Aorta (tissue), 5 donors: Measurements from ENCODE around the gene CACNB4. TPM values are rescaled to one million over a fixed set of nuclear protein-coding genes. Genes with fewer than 3 reads are reported as not detected.
"Not testable (repeated sequence)": the region's sequence is repeated elsewhere in the genome, so short reads cannot be mapped to it uniquely, and the experiment has no call there.

Source experiments
- ATAC-seq: fragments of 200-7000 bp; cut with Tn5 transposase; one replicate; pipeline ENCODE4 v1.9.1; 2022; ENCODE audit warnings: moderate library complexity; ENCODE audit not compliant: low FRiP score
- DNase-seq, 2 donors: peaks; one replicate each; pipeline ENCODE4 v3.0.0-alpha.2; 2020
- H3K27ac ChIP-seq, 2 donors: one replicate each; pipeline ENCODE4 v1.5.1; 2013; ENCODE audit warnings: low read length in 2 of 2, mild to moderate bottlenecking in 2 of 2, moderate library complexity in 2 of 2, control low read depth in 1 of 2, inconsistent platforms in 1 of 2, low read depth in 1 of 2
- H3K27me3 ChIP-seq, 2 donors: one replicate each; pipeline ENCODE4 v1.6.1; 2013; ENCODE audit warnings: control low read depth in 1 of 2, low read length in 1 of 2, mild to moderate bottlenecking in 1 of 2, moderate library complexity in 1 of 2; ENCODE audit not compliant: insufficient read depth in 2 of 2, control insufficient read depth in 1 of 2
- H3K36me3 ChIP-seq, 2 donors: one replicate each; pipeline ENCODE4 v1.6.1; 2013; ENCODE audit warnings: control low read depth in 1 of 2, low read length in 1 of 2, mild to moderate bottlenecking in 1 of 2; ENCODE audit not compliant: insufficient read depth in 2 of 2, control insufficient read depth in 1 of 2
- H3K4me1 ChIP-seq, 2 donors: one replicate each; pipeline ENCODE4 v1.6.1; 2013; ENCODE audit warnings: low read length in 2 of 2, control low read depth in 1 of 2, mild to moderate bottlenecking in 1 of 2, moderate library complexity in 1 of 2; ENCODE audit not compliant: insufficient read depth in 2 of 2, control insufficient read depth in 1 of 2
- H3K4me3 ChIP-seq, 2 donors: one replicate each; pipeline ENCODE4 v1.5.1; 2013; ENCODE audit warnings: low read length in 2 of 2, control low read depth in 1 of 2, mild to moderate bottlenecking in 1 of 2
- H3K9me3 ChIP-seq: one replicate; pipeline ENCODE4 v1.6.1; 2013; ENCODE audit warnings: mild to moderate bottlenecking, low read length; ENCODE audit not compliant: control insufficient read depth
- WGBS, 2 donors: extraction: QIAGEN DNeasy Blood & Tissue Kit; methylation state at CpG; one replicate each; pipeline ENCODE4 v1.1.7; 2013; 5-methylcytosine and 5-hydroxymethylcytosine counted together
- intact Hi-C, 2 donors: fragments of 100-400 bp; cut with DNase I; formaldehyde crosslinking; loops; one replicate each; pipeline versions ENCODE4 v1.14.2 to v1.15.0; 2022
- polyA plus RNA-seq, 2 donors: library from polyadenylated mRNA; stranded (reverse); fragments of 200-250 nt; gene quantifications; one replicate each; pipeline ENCODE4 v1.2.3, GENCODE V29; 2013
- total RNA-seq, 2 donors: library from RNA; stranded (reverse); fragmentation: NEBNext Ultra II Directional; extraction: Animal tissue kit (Norgen Biotek cat#: 25700); gene quantifications; one replicate each; pipeline ENCODE4 v1.2.1, GENCODE V29; 2021
- donor health status: healthy with polysubstance abuse.
- donor health status: Bipolar disorder and iron deficiency.
- donor health status: DM: no; HTN: no; CAD: no.
- donor health status: DM: no; HTN: no; CAD: no.
- donor health status: DM: yes; HTN: yes; CAD: no.

CACNB4 gene
- total and polyA plus RNA-seq, 4 donors, result 1.2 to 14.3 (median 3.2) TPM

DNA sequence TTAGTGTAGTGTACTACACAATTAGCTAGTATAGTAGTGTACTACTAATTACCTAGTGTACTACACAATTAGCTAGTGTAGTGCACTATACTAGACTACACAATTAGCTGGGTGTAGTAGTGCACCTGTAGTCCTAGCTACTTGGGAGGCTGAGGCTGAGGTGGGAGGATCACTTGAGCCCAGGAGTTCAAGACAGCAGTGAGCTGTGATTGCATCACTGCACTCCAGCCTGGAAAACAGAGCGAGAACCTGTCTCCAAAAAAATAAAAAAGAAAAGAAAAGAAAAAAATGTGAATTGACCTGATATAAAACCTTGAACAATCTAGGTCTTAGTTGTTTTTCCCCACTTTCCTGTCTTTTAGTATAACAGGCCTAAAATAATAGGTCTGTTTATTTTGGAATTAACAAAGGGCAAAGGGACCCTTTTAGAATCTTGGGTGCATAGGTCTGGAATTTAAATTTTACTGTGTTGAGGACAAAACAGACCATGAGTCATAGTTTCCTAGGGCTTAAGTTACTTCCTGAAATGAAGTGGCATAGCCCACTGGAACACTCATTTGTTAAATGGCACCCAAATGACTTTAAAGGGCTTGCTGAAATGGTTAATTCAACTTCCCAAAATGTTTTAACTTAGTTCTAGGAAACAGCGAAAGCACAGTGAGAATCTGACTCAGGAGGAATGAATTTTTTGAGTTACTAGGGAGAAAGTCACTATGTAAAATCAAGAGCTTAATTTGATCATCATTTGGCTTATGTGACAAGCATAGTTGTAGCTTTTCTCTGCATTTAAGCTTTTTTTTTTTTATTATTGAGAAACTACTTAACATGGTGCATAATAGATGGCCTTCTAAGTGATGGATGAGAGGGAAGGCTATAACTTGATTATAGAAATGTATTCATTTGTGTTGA lies 219.9 kb downstream of the CACNB4 start:
- Histone ChIP-seq H3K36me3 (no peaks in the 10 kb centered on the region), H3K4me1 (peaks cover 9 to 16% of the 10 kb centered on the region in 2 donors), H3K4me3 (no peak overlapping the region), H3K27ac (peak overlapping the region; percentile 92 to 97), H3K27me3 (no peaks in the 10 kb centered on the region), H3K9me3 (no peaks in the 10 kb centered on the region)
- intact Hi-C loops, result no loop called here
- ATAC-seq (peak; percentile 76), DNase-seq (no peak)
- WGBS, 2 donors, result 1 to 4% methylated on average over 2 of the region's 2 CpGs

DNA sequence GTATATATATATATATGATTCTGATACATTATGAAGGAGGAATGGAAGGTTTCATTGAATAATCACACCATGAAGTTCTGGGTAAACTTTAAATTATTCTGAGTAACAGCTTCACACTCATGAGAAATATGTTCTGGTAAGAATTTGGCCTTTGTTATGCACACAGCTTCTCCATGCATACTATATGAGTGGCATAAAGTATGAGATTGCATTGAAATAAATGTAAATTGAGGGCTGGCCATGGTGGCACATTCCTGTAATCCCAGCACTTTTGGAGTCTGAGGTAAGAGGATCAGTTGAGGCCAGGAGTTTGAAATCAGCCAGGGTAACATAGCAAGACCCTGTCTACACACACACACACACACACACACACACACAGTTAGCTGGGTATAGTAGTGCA lies 220.6 kb downstream of the CACNB4 start:
- peaks cover 9 to 16% of the 10 kb centered on the region in 2 donors for H3K4me1 ChIP-seq
- H3K4me3 ChIP-seq, result no peak overlapping the region
- DNase-seq (no peak), ATAC-seq (no peak)
- H3K36me3 ChIP-seq, result no peaks in the 10 kb centered on the region
- peak overlapping the region; percentile 89 to 97 for H3K27ac ChIP-seq
- intact Hi-C loops, result no loop called here
- H3K9me3 ChIP-seq, result no peaks in the 10 kb centered on the region
- H3K27me3 ChIP-seq, result no peaks in the 10 kb centered on the region

DNA sequence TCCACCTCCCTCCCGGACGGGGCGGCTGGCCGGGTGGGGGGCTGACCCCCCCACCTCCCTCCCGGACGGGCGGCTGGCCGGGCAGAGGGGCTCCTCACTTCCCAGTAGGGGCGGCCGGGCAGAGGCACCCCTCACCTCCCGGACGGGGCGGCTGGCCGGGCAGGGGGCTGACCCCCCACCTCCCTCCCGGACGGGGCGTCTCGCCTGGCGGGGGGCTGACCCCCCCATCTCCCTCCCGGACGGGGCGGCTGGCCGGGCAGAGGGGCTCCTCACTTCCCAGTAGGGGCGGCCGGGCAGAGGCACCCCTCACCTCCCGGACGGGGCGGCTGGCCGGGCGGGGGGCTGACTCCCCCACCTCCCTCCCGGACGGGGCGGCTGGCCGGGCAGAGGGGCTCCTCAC lies 223.2 kb downstream of the CACNB4 start:
- ATAC-seq, H3K9me3 ChIP-seq, DNase-seq, H3K4me3 ChIP-seq, intact Hi-C loops, H3K36me3 ChIP-seq, H3K27ac ChIP-seq, H3K27me3 ChIP-seq: not testable (repeated sequence)
- 89 to 92% methylated on average over 8 to 23 of the region's 34 CpGs for WGBS, 2 donors
- peaks cover 9 to 19% of the 10 kb centered on the region in 2 donors for H3K4me1 ChIP-seq

DNA sequence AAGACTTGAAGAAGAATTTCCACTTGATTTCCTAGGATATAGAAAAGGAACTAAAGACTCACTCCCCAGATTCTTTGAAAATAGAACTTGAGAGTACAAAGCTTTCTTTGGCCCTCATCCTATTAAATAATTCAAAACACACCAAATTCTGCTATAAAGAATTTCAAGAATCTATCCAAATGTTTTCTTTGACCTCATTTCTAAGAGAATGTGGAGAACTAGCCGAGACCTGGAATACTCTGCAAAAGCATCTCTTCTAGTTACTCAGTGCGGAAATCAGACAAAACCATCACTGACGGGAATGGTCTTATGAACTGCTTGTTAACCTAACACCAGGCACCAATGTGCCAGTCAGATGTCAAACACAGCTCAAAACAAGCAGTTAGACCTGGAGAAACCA lies 226.4 kb downstream of the CACNB4 start:
- peak overlapping the region; percentile 21 to 85 for H3K27ac ChIP-seq
- intact Hi-C loops, result loop anchor here (5.0 kb wide), 2 partner anchors 40 to 45 kb away; partner anchors contain the start of gene ARL5A (in 1 of the 2)
- ATAC-seq (no peak), DNase-seq (no peak)
- no peak overlapping the region for H3K4me3 ChIP-seq
- no peaks in the 10 kb centered on the region for H3K36me3 ChIP-seq
- no peaks in the 10 kb centered on the region for H3K27me3 ChIP-seq
- H3K4me1 ChIP-seq, result peaks cover 4 to 6% of the 10 kb centered on the region in 2 donors
- WGBS, 2 donors, result 3 to 4% methylated on average over 3 of the region's 3 CpGs
- no peaks in the 10 kb centered on the region for H3K9me3 ChIP-seq

DNA sequence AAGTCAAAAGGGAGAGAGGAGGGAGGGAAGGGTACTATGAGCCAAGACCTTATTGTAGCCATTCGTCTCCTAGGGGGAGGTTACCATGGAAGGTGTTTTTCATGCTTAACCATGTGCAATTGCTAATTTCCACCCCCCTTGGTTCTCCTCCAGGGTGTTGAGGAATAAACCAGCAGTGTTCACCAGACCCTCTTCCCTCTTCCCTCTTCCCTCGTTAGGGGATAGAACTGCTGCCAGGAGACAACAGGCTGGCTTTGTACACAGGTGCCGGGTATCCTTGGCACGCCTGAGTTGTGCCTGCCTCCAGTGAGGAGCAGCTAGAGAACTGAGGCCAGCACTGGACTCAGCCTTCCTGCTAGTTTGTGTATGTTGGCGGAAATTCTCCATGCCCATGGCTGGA lies 229.6 kb downstream of the CACNB4 start:
- DNase-seq (no peak), ATAC-seq (no peak)
- H3K27me3 ChIP-seq, result no peaks in the 10 kb centered on the region
- no peaks in the 10 kb centered on the region for H3K36me3 ChIP-seq
- no peak overlapping the region for H3K27ac ChIP-seq
- H3K4me3 ChIP-seq, result no peak overlapping the region
- peaks cover 2 to 6% of the 10 kb centered on the region in 2 donors for H3K4me1 ChIP-seq
- H3K9me3 ChIP-seq, result no peaks in the 10 kb centered on the region
- WGBS, 2 donors, result 44 to 47% methylated on average over 5 of the region's 5 CpGs
- intact Hi-C loops, result no loop called here

DNA sequence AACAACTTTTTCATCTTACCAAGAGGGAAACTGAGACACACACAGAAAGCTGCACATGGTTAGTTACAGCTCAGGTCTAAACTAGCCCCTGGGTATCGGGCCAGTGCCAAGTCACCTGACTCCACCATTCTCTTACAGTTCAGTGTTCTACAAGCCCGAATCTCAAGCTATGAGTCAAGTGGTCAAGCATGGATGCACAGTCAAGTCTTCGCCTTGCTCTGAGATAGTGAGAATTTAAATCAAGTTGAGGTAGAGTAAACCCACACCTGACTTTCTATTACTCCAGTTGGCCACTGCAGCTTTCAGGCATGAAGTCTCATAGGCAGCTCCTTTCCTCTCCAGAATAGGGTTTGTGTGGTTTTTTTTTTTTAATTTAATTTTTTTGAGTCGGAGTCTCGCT lies 236.1 kb downstream of the CACNB4 start:
- 97 to 98% methylated on average over 5 of the region's 5 CpGs for WGBS, 2 donors
- Histone ChIP-seq H3K4me1 (no peaks in the 10 kb centered on the region), H3K4me3 (no peak overlapping the region), H3K27me3 (no peaks in the 10 kb centered on the region), H3K27ac (no peak overlapping the region), H3K36me3 (no peaks in the 10 kb centered on the region), H3K9me3 (no peaks in the 10 kb centered on the region)
- DNase-seq (no peak), ATAC-seq (no peak)
- intact Hi-C loops, result no loop called here

DNA sequence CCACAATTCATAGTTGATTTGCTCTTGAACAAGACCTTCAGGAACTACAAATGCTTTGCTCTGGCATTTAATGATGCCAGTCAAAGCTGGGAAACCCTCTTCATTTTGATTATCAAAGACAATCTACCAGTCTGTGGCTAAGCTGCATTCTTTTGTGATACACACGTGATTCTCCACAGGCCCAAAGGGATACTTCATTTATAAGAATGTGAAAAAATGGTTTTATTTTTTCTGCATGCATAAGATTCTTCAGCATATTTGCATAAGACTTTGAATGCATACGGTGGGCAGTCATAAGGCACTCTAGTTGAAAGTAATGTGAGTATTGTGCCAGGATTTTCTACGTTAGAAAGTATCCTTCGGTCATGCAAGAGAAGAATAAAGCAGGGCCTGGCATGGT lies 237.7 kb downstream of the CACNB4 start:
- Histone ChIP-seq H3K27ac (no peak overlapping the region), H3K4me3 (no peak overlapping the region), H3K9me3 (no peaks in the 10 kb centered on the region), H3K27me3 (no peaks in the 10 kb centered on the region), H3K4me1 (no peaks in the 10 kb centered on the region), H3K36me3 (no peaks in the 10 kb centered on the region)
- DNase-seq (no peak), ATAC-seq (no peak)
- intact Hi-C loops, result no loop called here
- WGBS, 2 donors, result 77 to 85% methylated on average over 4 of the region's 4 CpGs

DNA sequence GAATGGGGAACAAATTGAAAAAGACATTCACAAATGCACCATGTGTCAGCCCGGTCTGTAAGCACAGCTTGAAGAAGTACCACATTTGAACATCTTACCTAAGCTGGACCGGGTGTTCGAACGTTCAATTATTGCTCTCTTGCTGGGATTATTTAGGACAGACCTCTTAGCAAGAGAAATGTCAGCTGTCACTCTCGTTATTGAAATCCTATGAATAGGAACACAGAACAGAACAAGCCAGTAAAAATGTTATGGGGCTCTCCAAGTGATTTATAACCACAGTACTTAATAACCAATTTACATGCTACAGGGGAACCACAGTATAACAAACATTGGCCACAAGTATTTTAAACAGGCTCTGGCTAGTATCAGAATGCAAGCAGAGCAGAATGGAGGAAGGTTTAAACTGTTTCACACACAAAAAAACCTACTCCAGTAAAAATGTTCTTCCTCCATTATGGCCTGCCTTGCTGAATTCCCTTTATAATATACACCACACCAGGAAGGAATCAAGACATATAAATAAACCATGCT lies 238.2 kb downstream of the CACNB4 start:
- H3K4me1 ChIP-seq, result no peaks in the 10 kb centered on the region
- no peaks in the 10 kb centered on the region for H3K36me3 ChIP-seq
- H3K4me3 ChIP-seq, result no peak overlapping the region
- no peaks in the 10 kb centered on the region for H3K9me3 ChIP-seq
- intact Hi-C loops, result no loop called here
- 91 to 93% methylated on average over 5 of the region's 5 CpGs for WGBS, 2 donors
- DNase-seq (no peak), ATAC-seq (no peak)
- H3K27me3 ChIP-seq, result no peaks in the 10 kb centered on the region
- H3K27ac ChIP-seq, result no peak overlapping the region

DNA sequence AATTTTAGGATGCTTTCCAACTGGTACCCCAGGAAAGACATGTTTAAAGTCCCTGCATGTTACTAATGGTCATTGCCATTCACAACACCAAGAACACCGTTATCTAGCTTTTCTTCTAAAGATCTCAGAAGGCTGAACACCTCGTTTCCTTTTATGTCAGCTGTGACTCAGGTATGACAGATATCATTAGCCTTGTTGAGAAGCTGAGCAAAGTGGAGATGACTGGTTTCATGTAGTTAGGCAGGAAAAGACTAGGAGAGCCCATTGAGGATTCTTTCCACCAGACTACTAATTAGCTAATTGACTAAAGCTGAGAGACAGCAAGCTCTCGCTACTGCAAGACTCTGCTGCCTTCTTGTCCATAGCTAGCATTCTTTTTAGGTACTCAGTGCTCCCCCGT lies 238.6 kb downstream of the CACNB4 start:
- intact Hi-C loops, result no loop called here
- no peak overlapping the region for H3K27ac ChIP-seq
- H3K36me3 ChIP-seq, result no peaks in the 10 kb centered on the region
- H3K4me3 ChIP-seq, result no peak overlapping the region
- ATAC-seq, result no peak
- no peaks in the 10 kb centered on the region for H3K4me1 ChIP-seq
- DNase-seq, result no peak
- no peaks in the 10 kb centered on the region for H3K9me3 ChIP-seq
- no peaks in the 10 kb centered on the region for H3K27me3 ChIP-seq
- WGBS, 2 donors, result 94 to 96% methylated on average over 4 of the region's 4 CpGs
